ENCODE measurements around the gene IL1RAP. TPM values are rescaled to one million over a fixed set of nuclear protein-coding genes. Genes with fewer than 3 reads are reported as not detected.

Gene IL1RAP
- total RNA-seq, 1 experiment from 2014 or later: 27.3 TPM

DNA sequence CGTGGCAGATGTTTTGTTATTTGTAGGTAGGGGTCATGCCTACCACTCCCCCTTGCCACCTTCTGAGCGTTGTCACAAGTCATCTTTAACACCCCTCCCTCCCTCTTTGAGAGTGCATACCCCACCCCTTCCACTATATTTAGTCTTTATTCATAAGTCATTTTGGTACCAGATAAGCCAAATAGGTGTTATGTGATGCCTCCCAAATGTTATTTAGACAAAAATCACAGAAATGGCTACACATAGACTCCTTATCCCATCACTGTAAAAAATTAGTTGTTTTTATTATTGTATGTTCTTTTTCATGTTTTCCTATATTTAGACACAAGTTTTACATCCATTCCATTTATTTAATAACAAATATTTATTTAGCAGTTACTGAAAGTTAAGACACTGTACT is 93.1 kb downstream of the IL1RAP start:
- DNase-seq (ENCODE audit: low read depth): no peak

GRCh38 chr3:190608850-190609589 is 95.1 kb downstream of the IL1RAP start:
- DNase-seq (ENCODE audit: low read depth): no peak

GRCh38 chr3:190614226-190615059 is 100.6 kb downstream of the IL1RAP start:
- no peak for DNase-seq (ENCODE audit: low read depth)

- DNase-seq (ENCODE audit: low read depth): no peak
Measured at GRCh38 chr3:190615060-190615384, 101.1 kb downstream of the IL1RAP start.

GRCh38 chr3:190615607-190616006 is 101.7 kb downstream of the IL1RAP start:
- no peak for DNase-seq (ENCODE audit: low read depth)

DNA sequence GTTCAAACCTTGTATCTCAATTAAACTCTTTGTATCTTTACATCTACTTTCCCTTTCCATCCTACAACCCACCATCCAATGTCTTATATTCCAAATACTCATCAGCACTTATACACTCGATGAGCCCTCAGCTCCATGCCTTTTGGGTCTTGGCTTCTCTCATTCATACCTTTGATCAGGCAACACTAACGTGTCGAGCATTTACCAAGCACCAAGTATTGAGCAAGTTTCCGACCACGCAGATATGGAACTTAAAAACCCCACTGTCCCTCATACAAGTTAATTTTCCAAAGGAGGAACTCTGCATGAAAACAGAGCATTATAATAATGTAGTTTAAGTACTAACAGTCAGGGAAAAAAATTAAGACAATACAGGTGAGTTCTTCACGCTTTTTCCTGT is 102.8 kb downstream of the IL1RAP start:
- DNase-seq (ENCODE audit: low read depth): no peak

- peak; percentile 17 for DNase-seq (ENCODE audit: low read depth)
Measured at GRCh38 chr3:190617185-190617584, 103.3 kb downstream of the IL1RAP start.

- DNase-seq (ENCODE audit: low read depth): peak; percentile 14
Measured at GRCh38 chr3:190618330-190619030, 104.6 kb downstream of the IL1RAP start.

DNA sequence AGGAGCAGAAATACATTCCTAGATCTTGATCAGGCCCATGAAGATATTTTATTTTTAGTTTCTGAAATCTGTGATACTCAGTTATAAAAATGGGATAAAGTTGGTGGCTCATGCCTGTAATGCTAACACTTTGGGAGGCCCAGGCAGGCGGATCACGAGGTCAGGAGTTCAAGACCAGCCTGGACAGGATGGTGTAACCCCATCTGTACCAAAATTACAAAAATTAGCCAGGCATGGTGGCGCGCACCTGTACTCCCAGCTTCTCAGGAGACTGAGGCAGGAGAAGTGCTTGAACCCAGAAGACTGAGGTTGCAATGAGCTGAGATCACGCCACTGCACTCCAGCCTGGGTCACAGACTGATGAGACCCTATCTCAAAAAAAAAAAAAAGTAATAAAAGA is 105.5 kb downstream of the IL1RAP start:
- no peak for DNase-seq (ENCODE audit: low read depth)

DNA sequence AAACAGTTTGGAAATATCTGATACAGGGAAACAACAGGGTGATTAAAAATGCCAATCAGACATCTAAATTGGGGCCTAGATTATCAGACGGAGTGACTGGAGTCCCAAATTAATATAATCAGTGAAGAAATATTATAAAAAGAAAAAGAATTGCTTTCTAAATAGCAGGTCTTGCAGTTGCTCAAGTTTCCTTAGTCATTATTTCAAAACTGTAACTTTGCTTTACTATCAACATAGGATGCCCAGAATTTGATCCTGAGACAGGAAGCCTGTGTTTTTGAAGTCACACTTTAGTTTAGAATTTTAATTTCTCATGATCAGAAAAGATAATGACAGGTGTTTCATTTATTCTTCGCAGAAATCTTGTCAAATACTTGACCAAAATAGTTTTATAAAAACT is 105.9 kb downstream of the IL1RAP start:
- DNase-seq (ENCODE audit: low read depth): no peak

- DNase-seq (ENCODE audit: low read depth): no peak
Measured at GRCh38 chr3:190620886-190621608, 107.2 kb downstream of the IL1RAP start.

DNA sequence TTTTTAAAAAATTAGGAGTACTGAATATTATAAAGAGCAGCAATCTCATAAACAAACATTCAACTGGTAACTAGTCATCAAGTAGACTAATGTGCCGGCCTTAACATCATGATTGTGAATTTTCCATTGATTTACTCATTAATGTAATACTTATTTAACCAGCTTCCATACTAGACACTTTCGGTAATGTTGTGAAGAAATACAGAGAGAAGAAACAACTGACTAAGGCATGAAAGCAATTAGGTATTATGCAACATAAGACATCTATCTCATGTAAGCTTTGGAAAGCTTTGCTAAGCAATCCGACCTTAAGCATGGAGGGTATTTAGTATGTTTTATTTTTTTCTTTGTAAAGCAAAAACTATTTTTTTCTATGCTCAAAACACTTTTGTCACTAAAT is 108.0 kb downstream of the IL1RAP start:
- DNase-seq (ENCODE audit: low read depth): no peak

DNA sequence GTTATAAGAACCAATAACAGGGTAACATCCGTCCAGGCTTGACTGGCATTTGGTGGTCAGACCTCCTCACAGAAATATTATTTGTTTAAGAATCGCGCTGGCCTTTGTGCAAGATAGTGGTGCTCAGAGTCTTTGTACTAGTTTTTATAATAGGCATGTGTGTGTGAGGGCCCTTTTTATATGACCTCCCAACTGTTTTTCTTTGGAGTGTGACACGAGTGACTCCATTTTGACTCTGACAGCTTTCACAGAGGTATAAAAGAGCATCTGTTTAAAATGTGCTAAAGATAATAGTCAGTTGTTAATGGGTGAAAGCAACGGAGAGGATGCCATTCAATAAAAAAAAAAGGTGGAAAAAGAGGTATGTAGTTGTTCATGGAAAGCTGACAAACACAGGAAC is 110.4 kb downstream of the IL1RAP start:
- DNase-seq (ENCODE audit: low read depth): no peak

DNA sequence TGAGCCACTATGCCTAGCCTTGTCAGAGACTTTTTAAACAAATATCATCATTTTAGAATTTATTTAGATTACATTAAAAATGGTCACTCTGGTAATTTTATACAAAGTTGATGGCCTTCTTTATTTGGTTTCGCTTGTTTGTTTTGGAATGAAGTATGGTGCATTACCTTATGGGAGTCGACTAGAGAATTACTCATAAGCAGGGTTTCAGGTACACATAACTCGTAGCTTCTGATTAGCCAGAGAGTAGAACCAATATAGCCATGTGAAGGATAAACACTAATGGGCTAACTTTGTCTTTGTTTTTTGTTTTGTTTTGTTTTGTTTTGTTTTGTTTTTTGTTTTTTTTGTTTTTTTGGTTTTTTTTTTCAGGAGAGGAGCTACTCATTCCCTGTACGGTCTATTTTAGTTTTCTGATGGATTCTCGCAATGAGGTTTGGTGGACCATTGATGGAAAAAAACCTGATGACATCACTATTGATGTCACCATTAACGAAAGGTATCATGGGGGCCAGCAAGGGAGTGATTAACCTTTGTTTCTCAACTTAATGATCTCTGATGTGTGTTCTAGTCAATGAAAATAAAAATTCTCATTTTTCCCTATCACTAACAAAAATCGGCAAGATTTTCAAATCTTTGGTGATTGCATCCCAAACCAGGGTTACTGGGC is 113.2 kb downstream of the IL1RAP start:
- DNase-seq (ENCODE audit: low read depth): no peak

DNA sequence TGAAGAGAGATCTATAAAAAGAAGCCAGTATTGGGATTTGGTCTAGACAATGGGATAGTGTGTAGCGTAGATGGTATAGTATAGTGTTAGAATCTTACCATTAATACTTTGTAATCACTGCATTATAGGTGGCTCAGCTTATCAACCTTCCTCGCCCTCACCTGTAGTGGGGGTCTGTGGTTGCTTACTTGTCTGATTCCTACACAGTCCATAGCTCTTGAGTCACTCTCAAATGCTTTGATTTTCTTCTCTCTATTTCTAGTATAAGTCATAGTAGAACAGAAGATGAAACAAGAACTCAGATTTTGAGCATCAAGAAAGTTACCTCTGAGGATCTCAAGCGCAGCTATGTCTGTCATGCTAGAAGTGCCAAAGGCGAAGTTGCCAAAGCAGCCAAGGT is 115.2 kb downstream of the IL1RAP start:
- no peak for DNase-seq (ENCODE audit: low read depth)

GRCh38 chr3:190631295-190631694 is 117.4 kb downstream of the IL1RAP start:
- no peak for DNase-seq (ENCODE audit: low read depth)

DNA sequence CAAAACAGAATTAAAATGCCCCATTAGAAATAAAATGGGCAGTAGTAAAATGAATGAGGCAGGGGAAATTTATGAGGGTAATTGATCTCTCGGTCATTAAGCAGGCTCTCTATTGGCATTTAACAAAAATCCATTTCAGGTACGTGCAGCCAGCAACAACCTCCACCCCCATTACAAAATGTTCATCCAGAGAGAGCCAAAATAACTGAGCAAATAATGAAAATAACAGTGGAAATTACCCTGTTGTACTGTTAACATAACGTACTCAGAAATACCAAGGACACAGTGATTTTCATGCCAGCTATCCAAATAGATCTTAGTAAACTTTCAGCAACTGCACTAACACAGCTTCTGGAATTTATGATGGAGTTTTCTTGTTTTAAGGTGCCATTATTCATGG is 127.7 kb downstream of the IL1RAP start:
- no peak for DNase-seq (ENCODE audit: low read depth)

- no peak for DNase-seq (ENCODE audit: low read depth)
Measured at GRCh38 chr3:190642016-190642415, 128.1 kb downstream of the IL1RAP start.

DNA sequence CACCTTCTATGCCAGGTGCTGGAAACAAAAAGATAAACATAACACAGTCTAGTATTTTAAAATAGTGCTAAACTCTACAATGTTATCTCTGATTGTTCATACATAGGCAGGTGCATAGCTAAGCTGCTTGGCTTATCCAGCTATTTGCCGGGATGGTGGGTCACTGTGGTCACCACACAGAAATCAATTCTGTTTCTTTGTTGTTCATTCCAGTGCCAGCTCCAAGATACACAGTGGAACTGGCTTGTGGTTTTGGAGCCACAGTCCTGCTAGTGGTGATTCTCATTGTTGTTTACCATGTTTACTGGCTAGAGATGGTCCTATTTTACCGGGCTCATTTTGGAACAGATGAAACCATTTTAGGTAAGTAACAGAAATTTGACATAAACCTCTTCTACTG is 130.2 kb downstream of the IL1RAP start:
- no peak for DNase-seq (ENCODE audit: low read depth)

GRCh38 chr3:190644766-190645165 is 130.9 kb downstream of the IL1RAP start:
- DNase-seq (ENCODE audit: low read depth): no peak

DNA sequence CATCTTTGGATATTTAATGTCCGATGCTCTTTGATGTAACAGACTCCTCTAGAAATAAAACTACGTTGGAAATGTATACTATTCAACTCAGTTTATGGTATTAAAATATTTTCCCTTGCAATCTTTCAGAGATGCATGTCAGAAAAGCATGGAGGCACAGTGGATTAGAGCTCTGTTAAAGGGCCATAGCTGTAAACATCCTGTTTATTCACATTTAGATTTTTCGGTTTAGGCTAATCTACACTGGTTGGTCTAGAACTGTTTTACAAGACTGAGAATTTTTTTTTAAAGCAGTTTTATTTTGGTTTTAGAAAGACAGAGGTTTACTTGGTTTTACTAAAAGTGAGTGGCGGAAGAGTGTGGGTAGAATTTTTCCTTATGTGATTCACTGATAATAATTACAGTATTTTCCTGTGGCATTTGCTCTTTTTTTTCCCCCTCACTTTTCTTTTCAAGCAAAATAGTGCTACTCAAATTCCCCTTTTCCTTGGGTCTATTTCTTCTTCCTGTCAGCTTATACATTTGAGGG is 132.1 kb downstream of the IL1RAP start:
- no peak for DNase-seq (ENCODE audit: low read depth)

All from HT1080 (cell line).